Fibroblast of skin of scalp (primary cell): ENCODE results near the gene TMEM167B.

ENCODE experiments used
- DNase-seq: peaks from one replicate; pipeline ENCODE4 v3.0.0-alpha.2; 2013

The TMEM167B gene

DNA sequence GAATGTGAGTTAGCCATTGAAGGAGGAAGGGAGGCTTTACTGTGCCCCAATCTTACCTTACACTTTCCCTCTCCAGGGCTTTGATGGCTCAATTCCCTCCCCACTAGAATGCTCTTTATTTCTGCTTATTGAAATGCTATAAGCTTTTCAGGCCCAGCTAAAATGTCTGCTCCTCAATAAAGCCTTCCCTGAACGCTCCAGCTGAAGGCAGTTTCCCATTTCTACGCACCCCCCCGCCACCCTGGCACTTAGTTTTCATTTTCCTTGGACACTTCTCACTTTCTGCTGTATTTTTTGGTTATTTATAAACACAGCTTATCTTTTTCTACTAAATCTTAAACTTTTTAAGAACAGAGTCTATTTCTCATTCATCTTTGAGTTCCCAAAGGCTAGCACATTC is 7.1 kb upstream of the TMEM167B start:
- no peak for DNase-seq

DNA sequence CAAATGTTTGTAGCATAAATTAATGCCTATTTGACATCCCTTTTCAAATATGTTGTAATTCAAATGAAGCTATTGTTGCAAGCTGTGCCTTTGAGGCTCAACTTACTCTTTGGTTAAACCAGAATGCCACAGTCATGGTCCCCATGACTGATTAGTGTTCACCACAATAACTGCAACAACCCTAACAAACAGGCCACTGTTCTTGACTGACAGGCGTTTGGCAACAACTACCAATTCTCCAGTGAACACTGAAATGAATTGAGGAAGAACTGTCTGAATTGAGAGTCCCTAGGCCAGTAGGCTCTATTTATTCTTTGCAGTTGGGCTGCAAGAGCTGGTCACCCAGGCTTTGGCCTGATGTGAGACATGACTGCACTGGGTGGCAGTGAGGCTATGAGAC is 6.6 kb upstream of the TMEM167B start:
- no peak for DNase-seq

DNA sequence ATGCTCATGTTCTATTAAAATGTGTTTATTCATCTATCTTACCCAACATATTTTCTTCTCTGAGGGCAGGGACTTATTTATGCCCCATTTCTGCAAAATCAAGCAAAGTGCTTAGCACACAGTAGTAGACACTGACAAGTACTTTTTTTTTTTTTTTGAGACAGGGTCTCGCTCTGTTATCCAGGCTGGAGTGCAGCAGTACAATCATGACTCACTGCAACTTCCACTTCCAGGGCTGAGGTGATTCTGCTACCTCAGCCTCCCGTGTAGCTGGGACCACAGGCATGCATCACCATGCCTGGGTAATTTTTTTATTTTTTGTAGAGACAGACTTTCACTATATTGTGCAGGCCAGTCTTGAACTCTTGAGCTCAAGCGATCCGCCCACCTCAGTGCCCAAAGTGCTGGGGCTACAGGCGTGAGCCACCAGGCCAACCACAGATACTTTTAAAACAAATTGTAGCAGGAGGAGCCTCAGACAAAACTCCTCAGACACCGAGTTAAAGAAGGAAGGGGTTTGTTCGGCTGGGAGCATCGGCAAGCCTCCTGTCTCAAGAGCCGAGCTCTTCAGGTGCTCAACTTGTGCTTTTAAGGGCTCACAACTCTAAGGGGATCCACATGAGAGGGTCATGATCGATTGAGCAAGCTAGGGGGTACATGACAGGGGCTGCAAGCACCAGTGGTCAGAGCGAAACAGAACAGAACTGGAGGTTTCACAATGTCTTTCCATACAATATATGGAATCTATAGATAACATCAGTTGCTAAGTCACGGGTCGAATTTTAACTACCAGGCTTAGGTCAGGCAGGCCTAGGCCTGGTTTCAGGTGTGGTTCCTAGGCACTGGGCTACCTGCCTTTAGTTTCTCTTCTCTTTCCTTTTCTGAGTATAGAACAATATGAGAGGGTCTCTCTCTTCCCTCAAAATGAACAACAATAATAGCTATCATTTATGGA is 5.7 kb upstream of the TMEM167B start:
- no peak for DNase-seq

DNA sequence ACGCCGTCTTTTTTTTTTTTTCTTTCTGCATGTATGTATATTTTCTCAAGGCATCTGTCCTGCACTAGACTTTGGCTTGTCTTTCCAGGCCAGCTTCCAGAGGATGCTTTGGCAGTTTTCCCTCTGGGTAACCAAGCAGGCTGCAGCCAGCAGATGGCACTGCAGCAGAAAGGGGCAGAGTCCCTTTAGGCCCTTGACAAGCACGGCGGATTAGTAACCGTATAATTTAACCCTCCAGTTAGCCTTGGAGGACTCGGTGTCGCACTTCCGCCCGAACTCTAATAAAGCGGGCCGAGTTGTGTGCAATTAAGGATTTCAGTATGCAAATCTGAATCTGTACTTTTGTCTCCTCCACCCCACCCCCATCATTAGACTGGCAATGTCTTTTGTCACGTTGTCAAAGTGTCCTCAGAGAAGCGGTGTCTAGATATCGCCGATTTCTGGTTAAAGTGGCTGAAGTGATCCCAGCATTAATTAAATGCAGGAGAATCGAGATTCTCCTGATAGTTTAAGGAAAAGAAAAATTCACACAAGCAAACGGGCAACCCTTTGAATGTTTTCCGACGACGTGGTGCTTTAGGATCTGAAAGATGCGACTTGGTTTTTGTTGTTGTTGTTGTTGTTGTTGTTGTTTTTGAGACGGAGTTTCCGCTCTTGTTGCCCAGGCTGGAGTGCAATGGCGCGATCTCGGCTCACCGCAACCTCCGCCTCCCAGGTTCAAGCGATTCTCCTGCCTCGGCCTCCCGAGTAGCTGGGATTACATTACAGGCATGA is 1.1 kb upstream of the TMEM167B start:
- peak; percentile 61 for DNase-seq

DNA sequence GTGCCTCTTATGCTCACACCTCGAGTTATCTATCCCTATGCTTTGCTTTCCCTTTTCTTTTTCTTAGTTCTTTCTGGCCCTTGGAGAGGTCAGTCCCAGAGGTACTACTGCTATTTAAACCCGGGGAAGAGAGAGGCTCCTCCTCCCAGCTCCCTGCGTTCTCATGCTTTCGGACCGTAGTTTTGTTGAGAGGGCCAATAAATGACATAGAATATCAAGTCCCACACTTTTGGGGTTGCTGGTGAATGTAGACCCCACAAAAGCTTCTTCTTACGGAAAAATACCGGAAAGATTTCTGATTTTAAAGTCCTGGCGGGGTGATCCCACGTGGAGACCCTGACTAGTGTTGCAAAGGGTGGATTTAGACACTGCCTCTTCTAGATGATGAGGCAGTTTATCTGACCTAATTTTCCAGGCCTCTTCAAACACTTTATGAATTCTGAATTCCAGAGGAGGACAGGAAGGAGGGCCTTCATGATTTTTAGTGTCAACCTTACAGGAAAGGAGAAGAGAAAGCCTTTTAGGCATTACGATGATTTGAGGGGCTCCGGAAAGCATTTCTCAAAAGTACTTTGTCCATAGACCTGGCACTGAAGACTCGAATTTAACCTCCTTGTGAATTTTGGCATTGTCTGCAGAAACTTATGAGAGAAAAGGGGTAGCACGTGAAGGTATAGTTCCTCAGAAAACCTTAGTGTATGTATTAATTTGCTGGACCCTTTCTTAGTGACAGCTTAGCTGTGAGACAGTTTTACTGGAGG is 694 bp downstream of the TMEM167B start:
- DNase-seq: peak; percentile 53

DNA sequence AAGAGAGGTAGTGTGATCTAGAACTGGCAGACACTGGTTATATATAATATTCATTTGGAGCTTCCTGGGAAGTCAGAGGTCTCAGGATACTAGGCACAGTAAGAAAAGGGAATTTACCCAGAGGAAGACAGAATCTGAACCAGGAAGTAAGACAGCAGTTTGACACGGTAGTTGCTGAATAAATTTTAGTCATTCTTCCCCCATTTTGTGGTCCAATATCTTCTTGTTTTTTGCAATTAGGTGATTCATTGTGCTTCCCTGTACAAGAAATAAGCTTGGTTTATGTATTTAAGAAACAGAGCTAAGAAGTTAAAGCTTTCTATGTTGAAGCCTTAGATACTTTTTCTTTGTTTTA is 1.3 kb downstream of the TMEM167B start:
- DNase-seq: no peak

DNA sequence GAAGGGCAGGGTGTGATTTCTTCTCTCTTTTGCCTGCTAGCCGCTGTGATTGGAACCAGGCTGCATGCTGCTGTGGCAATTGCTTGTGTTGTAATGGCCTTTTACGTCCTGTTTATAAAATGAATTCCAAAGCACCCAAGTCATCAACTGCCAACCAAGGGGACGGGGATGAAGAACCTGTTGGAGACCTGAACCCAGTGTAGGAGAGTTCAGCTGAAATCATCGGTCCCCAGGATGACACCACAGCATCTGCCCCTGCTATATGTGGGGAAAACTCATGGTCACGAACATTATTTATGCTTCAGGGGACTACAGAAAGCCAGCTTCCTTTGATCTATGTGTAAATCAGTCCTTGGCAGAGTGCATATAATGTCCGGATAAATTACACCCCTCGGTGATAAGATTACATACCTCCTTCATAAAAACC is 3.8 kb downstream of the TMEM167B start:
- no peak for DNase-seq

DNA sequence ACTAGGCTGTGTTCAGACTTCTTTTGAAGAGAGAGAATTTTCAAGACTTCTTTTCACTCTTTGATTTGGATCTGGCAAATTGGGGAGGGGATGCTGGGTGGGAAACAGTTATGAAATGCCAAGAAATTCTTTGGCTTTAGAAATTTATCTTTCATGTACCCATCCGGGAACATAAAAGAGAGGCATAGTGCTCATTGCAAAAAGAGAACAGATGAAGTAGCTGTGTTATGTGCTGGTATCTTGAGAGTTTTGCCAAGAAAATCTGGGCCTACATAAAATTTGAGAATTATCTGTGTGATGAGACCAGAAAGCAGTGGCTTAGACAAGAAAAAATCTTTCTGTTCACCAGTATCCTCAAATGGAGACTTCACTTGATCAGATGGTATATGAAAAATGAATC is 4.3 kb downstream of the TMEM167B start:
- no peak for DNase-seq

DNA sequence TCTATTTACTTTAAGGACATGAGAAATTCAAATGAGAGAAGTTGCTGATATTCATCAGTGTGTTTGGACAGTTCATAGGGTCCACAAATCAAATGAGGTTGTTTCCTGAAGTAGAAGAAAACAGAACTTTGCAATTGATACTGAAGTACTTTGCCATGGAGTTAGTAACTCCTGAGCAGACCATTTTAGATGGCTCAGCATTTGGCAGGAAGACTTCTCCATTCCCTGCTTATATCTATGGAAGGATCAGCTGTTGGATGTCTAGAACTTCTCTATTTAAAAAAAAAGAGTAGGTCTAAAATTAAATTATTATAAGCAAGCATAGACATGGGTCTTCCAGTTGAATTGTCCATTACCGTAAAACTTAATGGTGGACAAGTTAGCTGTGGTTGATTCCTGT is 5.1 kb downstream of the TMEM167B start:
- DNase-seq: no peak

DNA sequence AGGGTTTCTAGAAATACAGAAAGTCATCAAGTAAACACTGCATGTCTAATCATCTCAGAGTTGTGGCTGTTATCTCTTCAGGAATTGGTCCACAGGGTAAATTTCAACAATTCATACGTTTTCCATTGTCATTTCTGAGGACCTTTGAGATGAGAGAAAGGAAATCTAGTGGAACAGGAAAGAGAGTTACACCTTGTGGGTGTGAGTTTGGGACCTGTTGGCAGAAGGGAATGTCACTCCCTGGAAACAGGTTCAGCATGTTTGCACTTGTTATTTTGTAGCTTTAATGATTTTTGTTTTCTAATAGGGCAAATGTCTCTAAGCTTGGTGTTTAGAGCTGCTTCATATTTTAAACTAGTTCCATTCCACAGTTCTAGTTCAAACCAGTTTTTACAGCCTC is 5.6 kb downstream of the TMEM167B start:
- no peak for DNase-seq

DNA sequence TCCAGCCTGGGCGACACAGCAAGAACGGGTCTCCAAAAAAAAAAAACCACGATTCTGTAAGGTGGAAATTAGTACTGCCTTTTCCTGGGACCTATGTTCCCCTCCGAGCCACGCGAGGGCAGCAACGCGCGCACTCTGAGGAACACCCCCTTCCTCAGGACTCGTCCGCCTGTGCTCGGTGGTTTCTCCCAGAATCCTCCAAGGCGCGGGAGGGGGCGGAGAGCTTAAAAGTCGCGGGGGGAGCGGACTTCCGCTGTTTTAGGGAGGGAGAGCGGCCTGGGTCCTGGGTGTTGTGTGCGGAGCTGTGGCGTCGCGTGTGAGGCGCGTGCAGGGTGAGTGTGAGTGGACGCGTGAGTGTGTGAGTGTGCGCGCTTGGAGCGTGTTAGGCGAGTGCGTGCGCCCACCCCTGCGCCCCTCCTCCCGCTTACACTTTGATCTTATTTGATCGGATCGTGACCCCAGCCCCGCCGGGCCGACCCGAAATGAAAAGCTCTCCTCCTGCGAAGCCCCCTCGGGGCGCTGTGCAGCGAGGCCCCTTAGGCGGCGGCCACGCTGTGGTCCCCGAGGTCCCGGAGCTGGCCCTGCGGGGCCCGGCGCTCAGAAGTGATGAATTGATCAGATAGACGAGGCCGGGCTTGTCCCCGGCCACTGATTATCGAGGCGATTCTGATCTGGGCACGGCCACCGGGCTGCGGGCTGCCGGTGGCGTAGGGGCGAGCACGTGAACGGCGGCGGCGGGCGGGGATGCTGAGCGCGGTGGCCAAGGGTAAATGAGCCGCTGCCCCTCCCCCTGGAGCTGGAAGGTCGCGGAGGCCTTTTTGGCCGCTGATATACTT is 9.6 kb downstream of the TMEM167B start:
- peak; percentile 98 for DNase-seq

DNA sequence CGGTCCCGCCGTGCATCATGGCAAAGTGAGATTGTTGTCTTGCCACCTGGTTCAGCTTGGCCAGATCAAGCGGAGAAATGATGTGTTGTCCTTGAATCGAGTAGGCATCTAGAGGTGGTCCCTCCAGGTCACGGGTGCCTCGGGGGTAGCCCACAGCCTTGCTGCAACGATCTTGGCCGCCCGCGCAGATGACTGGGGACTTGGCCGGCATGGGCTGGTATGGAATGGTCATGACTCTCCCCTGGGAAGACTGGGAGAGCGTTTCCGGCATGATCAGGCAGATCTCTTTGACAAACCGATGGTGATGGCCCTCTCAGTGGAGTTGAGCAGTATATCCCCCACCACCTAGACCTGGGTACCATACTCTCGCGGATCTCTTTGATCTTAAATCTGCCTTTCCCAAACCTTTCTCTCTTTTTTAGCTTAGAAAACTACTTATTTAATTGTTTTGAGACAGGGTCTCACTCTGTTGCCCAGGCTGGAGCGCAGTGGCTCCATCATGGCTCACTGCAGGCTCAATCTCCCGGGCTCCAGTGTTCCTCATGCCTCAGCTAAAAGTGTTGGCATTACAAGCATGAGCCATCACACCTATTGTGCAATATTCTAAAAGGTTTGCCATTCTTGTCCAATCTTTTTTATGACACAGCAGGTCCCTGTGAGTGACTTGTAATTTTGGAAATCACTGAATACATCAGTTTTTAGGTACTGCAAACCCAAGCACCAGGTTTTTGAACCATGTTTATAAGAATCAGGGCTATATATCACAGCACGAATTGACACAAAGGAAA is 14.0 kb downstream of the TMEM167B start:
- DNase-seq: no peak

DNA sequence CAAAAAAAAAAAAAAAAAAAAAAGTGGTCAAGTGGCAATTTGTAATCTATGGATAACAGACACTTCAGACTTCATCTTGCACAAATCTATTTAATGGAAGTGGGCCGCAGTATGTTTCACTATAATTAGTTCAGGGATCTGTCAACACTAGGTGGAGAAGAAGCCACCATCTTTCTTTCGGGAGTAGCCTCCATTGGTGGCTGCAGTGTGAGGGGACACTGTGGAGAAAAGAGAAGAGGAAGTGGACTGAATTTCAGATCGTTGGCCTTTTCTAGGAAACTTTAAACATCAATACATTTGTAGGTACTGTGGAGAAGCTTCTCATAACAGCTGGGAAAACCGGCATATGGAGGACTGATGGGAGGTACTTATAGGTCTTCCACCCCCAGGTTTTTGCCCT is 15.3 kb downstream of the TMEM167B start:
- no peak for DNase-seq

DNA sequence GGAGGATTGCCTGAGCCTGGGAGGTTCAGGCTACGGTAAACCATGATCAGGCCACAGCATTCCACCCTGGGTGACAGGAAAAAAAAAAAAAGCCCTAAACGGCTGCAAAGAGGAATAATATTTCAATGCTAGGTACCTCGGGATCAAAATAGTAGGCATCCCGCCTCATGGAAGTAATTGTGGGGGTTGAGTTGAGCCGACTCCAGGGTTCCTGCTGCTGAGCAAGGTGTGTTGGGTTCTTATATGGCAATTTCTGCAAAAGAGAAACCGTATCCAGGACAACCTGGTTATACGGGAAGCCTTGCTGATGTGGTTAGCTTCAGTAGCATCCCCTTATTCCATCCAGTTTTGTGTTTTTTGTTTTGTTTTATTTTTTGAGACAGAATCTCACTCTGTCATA is 17.2 kb downstream of the TMEM167B start:
- no peak for DNase-seq

DNA sequence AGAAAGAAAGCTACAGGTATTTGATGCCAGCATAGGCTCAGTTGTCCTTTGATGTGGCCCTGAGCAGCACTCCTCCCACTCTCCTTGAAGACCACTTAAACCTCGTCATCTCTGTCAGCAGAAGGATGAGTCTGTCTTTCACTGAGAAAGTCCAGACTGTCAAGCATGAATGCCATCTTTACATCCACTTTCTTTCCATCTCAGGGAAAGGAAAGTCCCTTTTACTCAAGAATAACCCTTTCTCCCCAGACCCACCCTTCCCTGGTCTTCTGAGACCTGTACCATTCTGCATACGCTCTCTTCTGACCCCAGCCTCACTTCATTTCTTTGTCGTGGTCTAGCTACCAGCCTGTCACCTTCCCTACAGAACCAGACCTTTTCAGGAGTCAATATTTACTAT is 19.3 kb downstream of the TMEM167B start:
- DNase-seq: no peak

DNA sequence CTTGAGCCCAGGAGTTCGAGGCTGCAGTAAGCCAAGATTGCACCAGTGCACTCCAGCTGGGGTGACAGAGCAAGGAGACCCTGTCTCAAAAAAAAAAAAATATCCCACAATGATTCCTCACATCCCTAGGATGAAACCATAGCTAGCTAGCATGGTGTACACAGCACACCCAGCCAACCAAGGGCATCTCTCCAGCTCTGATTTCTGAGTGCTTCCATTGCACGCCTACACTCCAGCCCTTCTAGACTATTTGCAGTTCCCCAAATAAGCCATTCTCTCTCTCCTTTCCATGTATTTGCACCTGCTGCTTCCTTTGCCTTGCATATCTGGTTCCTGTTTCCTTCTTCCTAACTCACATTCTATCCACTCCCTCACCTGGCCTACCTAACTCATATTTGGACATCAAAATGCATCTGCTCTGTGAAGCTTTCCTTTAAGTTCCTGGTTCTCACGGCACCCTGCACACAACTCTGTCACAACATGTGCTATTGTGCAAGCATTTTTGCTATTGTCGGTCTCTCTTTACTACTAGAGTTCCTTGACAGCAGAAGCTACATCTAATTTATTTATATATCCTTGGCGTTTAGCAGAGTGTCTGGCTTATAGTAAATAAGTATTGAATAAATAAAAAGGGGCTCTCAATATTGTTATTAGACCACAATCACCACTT is 21.0 kb downstream of the TMEM167B start:
- DNase-seq: no peak

DNA sequence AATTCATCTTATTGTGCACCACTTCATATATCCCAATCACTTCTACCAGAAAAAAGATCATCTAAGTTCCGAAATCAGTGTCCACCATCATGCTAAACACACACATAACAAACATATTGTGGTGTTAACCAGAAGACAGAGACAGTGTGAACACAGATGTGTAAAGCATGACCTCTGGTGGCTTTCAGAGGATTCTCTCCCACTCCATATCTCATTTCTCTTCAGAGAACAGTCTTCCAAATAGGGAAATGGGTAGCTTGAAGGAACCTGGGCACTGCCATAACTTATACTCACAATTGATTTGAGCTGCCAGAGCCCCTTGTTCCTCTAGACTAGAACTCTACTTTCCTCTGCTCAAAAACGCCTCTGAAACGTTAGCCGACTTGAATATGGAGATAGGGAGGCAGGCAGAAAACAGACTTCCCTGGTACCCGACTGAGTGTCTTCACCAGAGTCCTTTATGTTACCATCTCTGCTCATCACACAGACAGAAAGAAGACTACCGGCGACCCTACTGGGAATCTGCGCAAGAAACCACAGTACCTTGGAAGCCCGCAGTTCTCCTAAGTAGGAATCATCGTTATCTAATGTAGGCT is 21.6 kb downstream of the TMEM167B start:
- peak; percentile 48 for DNase-seq

DNA sequence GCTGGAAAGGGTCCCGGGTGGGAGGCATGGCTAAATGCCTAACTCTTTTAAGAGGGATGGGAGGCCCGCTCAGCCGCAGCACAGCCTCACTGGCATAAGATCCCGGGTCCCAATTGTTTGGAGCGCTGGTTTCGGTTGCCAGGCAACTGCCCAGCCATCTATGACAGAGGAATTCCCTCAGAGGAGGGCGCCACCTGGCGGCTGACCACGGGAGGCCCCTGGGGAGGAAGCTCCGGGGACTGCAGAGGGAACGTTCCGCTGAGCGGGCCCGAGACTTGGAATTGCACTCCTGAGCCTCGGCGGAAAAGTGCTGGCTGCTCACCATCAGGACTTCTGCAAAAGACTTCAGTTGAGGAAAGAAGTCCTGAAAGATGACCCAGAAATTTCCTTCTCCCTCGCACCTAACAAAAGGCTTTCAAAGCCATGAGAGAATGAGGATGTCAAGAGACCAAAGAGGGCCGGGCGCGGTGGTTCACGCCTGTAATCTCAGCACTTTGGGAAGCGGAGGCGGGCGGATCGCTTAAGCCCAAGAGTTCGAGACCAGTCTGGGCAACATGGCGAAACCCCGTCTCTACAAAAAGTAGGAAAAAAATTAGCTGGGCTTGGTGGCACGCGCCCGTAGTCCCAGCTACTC is 22.2 kb downstream of the TMEM167B start:
- peak; percentile 88 for DNase-seq

DNA sequence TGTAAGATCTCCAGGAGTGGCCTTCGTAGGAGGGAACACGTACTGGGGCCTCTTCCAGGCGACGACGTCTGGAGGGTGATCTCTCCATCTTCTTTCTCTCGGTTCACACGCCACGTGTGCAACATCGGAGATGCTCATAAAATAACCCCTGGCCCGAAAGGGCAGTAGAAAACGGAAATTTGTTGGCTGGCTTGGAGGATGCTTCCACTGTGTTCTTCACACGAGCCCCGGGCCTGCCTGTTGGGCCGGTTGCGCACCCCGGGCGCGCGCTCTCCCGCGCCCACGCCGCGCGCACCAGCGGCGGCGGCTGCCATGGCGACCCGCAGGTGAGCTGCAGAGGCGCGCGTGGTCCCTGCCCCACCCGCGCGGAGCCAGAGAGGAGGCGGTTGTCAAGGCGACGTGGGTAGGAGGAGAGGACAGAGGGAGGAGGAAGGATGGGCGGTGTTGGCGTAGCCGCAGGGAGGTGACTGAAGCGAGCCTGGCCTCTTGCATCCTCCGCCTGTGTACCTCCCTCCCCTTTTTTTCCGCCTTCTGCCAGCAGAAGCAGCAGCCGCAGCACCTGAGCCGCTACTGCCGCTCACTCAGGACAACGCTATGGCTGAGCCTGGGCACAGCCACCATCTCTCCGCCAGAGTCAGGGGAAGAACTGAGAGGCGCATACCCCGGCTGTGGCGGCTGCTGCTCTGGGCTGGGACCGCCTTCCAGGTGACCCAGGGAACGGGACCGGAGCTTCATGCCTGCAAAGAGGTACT is 23.2 kb downstream of the TMEM167B start, which contains the start of gene ELAPOR1:
TSS of gene ELAPOR1 (plus strand) at position 526 of the 752 bp plus-strand sequence. CDS start at position 595, 69 bp downstream.
- DNase-seq: peak; percentile 15
